Dermis blood vessel endothelial cell (primary cell): ENCODE measurements around the gene CLEC3B. TPM values are rescaled to one million over a fixed set of nuclear protein-coding genes. Genes with fewer than 3 reads are reported as not detected.

Experiments used
- DNase-seq: peaks from one replicate; pipeline ENCODE4 v3.0.0; 2010
- total RNA-seq: library from RNA; depleted of rRNA; stranded (reverse); fragments of >200 nt; gene quantifications from 2 replicates; pipeline ENCODE4 v1.2.3, GENCODE V29; 2014

CLEC3B gene
- total RNA-seq, 1 donor from 2014 or later: 6.3 TPM

DNA sequence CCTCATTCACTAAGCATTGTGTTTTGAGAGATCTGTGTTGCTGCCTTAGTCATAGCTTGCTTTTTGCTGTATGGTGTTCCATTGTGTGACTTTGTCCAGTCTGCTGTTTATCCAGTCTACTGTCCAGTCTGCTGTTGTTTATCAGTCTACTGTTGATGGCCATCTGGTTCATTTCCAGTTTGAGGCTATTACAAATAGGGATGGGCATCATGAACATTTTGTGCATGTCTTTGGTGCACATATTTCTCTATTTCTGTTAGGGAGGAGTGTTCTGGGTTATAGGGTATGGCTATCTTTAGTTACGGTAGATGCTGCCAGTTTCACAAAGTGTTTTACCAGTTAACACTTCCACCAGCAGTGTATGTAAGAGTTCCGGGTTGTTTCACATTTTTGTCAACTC, 22.2 kb upstream of the CLEC3B start:
- peak; percentile 52 for DNase-seq

DNA sequence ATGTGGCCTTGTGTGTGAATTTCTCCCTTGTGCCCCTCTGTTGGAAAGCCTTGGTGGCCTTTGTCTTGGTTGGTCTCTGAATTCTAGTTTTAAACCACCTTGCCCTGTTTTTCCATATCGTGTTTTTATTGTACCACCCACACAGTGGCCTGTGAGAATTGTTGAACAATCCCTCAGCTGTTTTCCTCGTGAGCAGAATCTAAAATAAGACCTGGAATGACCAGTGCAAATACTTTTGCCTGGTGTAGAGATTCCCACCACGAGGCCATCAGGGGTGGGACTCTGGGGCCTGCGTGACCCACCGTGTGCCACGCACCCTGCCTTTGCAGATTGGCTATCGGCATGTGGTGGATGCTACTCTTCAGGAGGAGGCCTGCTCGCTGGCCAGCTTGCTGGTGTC, 19.0 kb upstream of the CLEC3B start:
- DNase-seq: no peak

DNA sequence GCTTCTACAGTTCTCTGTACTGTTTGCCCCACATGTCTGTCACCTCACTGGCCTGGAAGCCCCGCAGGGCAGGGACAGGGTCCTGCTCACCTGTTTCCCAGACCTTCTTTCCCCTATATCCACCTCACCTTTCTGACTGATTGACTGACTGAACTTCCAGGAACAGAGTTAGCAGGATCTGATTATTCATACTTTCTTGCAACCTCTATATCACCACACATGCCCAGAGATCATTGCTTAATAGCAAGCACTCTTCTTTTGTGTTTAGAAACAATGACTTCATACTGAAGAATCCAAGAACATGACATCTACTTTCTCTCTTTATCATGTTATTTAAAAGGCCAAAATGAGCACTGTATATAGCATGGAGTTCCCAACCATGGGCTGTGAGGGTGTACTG, 18.0 kb upstream of the CLEC3B start:
- no peak for DNase-seq

DNA sequence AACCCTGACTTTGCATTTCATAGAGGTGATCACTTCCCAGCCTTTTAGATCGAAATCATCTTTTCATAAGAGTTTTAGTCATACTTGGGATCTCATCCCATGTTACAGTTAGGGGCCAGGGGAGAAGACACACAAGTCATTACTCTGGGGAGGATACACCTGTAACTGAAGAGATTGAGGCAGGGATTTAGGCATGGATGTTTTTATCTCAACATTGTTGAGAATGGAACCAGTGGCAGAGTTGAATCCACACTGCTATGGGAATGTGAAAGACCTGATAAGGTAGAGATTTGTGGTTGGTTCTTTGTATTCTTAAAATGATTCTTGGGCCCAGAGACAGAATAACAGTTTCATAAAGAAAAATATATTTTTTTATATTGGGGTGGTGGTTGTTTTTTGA, 16.2 kb upstream of the CLEC3B start:
- DNase-seq: no peak

DNA sequence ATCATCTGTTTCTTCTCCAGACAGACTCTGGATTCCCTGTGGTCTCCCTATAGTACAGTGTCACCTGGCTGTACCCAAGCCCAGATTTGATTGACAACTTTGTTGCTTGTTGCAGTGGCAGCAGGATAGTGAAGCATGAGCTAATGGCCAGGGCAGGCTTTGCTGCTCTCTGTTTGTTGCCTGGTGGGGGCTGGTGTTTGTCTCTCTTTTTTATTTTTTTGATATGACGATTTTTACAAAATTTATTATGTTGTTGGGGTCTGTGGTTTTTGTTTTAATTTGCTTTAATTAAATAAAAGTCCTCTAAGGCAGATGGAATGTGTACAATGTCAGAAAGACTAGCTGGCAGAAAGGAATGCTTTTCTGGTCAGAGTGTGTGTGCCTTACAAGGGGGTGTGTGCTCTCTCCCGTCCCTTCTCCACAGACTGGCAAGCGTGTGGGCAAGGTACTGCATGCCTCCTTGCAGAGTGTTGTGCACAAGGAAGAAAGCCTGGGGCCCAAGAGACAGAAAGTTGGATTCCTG, 15.2 kb upstream of the CLEC3B start:
- peak; percentile 39 for DNase-seq

DNA sequence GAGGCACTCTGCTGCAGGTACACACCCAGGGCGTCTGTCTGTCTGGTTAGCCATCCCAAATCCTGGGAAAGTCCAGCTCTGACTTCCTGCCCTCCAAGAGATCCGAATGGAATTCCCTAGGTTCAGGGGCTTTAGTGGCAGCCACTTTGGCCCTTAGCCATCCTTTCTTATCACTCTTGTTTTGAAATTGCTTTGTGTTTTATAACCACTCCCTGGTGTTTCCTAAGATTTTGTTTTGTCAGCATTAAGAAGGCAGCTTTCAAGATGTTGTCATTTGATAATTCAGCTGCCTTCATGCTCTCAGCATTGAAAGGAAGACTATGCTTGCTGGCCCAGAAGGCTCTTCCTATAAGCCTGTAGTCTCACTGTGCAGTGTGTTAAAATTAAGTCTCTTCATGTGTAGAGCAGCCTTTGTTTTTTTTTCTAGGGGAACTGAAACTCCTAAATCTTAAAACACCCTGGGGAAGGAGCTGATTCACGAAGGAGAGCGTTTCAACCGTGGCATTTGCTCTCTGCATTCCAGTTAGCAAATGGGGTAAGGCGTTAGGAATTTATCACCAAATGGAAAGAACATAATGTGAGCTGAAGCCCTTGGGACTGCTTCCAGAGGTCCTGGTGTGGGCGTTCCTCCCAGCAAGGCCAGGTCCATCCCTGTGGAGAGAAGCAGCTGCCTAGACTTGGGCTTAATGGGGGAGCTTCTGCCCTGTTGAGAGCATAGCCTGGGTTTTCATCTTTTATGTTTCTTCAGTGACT, 14.2 kb upstream of the CLEC3B start:
- peak; percentile 92 for DNase-seq

DNA sequence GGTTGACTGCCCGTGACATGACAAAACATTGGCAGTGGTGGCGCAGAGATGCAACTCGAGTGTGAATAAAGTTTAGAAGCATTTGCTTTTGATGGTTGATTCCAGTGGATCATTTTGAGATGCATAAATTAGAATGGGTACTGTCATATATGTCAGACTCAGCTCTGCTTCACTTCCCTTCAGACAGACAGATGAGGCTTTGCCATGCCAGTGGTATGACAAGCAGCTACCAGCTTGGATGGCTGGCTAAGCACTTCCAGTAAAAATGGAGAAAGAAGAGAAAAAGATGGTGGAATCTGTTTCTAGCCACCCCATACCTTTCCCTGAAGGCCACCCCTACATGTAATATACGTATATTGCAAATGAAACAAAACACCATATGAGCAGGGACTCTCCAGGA, 13.5 kb upstream of the CLEC3B start:
- DNase-seq: no peak

DNA sequence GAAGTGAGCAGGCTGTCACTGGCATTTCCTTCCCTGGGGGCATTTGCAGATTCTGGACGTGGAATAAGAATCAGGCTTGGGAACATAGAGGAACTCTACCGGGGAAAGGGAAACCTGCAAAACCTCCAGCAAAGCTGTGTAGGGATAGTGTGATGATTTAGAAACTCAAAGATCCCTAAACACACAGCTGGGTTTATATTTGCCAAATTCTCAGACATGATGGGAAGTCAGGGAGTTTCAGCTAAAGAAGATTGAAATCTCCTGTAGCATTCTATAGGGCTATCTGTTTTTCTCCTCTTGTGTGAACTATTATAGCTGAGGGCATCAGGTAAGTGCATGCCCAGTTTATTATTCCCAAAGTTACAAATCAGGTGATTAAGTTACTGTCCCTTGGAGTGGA, 9.2 kb upstream of the CLEC3B start:
- DNase-seq: no peak

DNA sequence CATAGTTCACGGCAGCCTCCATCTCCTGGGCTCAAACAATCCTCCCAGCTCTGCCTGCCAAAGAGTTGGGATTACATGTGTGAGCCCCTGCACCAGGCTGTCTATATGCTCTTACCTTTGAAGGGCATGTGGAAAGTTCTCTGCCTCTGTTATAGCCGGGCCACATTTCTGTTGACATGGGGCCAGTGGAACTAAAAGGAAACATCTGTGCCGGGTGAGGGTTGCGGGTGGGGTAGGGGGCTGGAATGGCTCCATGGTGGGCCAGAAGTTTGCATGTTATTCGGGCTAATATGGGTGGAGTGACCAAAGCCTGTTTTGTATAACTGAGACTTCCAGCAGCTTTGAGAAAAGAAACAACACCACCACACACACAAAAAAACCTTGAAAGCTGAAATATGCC, 8.3 kb upstream of the CLEC3B start:
- DNase-seq: no peak

DNA sequence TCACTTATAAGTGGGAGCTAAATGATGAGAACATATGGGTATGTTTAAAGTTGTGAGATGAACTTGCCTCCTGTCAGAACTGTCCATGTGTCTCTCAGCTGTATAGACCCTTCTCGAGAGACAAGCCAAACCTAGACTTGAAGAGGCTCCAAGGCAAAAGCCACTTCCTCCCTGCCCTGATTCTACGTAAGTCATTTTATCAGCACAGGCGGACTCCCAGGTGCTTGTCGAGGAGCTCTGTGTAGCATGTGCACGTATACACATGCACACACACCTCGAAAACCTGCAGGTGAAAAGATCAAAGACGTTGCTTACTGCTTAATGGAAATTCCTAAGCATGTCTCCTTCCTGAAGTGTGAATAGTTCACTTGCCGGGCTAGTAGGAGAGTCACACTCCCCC, 5.6 kb upstream of the CLEC3B start:
- DNase-seq: no peak

DNA sequence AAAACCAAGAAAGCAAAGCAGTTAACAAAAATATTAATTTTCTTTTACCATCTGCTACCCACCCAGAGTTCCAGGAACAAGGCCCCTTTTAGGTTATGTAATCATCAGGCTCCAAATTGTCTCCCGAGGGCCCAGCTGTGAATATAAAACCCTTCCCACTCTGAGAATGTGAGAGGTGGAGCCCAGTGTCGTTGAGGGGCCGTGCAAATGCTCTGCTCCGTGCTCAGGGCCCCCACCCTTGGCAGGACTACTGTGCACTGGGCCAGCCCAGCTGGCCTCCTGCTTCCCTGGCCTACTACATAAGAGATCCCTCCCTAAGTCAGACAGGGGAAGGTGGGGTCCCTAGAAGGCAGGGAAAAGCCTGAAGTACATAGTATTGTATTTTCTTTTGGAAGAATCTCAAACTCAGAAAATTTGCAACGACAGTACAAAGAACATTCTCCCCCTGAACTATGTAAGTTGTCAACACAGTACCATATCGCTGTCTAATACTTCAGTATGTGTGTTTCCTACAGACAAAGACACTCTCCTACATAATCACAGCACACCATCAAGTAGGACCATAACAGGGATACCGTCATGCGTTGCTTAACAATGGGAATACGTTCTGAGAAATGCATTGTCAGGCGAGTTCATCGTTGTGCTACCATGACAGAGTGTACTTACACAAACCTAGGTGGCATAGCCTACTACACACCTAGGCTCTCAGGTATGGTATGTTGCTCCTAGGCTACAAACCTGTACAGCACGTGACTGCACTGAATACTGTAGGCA, 4.4 kb upstream of the CLEC3B start:
- DNase-seq: no peak

DNA sequence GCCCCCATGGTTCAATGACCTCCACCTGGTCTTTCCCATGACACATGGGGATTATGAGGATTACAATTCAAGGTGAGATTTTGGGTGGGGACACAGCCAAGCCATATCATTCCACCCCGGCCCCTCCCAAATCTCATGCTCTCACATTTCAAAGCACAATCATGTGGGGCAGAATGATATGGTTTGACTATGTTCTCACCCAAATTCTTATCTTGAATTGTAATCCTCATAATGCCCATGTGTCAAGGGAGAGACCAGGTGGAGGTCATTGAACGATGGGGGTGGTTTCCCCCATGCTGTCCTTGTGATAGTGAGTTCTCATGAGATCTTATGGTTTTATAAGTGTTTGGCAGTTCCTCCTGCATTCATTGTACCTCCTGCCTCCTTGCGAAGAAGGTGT, 2.4 kb upstream of the CLEC3B start:
- no peak for DNase-seq

DNA sequence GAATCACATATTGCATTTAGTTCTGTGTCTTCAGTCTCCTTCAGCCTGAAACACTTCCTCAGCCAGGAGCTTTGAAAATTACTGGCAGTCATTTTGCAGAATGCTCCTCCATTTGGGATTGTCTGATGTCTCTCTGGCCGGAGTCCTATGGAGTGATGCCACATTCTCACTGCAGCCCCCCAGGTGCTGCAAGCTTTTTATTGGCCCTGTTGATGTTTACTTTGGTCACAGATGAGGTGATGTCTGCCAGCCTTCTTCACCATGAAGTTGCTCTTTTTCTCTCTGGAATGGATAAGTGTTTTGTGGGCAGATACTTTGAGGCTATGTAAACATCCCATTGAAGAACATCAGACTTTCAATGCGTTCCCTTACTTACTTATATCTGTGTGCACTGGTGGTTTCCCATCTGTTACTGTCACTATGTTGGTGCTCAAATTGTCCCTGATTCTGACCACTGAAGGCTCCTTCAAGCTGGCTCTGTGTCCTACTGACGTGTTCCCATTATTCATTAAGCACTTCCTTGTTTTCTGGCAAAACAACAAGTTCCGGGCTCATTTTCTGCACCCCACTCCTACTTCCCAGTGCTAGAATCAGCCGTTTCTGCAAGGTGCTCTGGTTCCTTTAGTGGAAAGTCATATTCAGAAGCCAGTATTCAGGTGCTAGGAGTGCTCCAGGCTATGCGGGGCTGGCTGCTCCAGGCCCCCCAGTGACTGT, 1.4 kb upstream of the CLEC3B start:
- DNase-seq: peak; percentile 47

DNA sequence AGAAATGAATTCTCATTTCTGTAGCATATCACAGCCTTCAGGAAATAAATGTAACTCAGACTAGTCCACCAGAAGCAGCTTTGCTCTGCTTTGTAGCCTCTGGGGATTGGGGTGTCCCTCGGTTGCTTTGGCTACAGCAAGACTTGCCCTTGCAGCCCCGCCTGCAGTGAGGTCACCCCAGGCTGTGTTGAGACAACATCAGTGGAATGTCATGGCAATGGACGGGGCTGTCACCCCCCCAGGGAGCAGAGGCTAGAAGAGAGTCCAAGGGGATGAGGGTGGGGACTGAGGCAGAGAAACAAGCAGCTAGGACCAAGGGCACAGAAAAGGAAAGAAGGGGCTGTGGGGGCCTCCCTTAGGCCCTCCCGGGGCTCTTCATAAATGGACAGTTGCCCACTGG, 854 bp downstream of the CLEC3B start:
- DNase-seq: peak; percentile 33

DNA sequence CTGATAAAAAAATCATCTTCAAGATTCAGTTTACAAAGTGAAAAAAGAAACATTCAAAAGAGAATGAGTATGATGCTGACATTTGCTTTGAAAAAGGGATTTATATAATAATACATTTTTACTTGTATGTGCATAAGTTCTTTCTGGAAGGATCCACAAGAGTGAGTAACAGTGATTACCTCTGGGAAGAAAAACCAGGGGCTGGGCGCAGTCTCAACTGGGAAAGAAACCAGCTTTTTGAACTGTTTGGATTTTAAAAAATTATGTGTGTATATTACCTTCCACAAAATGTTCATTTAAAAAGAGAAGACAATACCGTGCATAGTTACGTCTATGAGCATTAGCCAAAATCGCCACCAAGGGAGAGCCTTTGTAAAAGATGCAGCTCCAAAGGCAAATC, 1.3 kb downstream of the CLEC3B start:
- DNase-seq: no peak

DNA sequence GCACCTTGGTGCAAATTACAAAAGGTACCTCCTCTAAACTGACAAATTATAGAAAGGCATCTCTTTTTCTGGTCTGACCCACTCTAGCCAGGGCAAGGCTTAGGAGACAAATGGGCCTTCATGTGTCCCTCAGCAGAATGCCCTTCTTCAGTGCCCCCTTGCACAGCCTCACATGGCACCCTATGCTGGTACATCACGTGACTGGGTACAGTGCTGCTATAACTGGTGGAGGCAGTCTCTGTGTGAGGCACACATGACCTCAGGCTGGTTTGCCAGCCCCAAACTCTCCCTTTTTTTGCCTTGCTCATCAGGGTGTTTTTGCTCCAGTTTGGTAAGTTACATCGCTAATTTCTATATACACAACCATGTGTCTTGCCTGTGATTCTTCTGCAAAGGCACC, 3.1 kb downstream of the CLEC3B start:
- no peak for DNase-seq

DNA sequence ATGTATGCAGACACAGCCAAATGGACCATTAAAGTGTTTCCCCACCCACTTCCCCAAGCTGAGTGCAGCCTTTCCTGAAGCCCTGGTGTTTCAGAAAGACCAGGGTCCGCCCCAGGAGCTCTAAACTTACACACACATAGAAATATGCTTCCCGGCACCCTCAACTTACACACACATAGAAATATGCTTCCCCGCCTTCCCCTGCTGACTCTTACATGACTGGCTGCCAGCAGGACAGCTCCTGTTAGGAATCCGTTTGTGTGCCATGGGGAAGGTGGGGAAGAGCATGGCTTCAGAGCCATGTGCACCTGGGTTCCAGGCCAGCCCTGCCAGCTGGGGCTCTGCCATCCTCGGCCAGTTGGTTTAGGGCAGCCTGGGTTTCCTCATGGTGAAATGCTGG, 3.6 kb downstream of the CLEC3B start:
- no peak for DNase-seq

DNA sequence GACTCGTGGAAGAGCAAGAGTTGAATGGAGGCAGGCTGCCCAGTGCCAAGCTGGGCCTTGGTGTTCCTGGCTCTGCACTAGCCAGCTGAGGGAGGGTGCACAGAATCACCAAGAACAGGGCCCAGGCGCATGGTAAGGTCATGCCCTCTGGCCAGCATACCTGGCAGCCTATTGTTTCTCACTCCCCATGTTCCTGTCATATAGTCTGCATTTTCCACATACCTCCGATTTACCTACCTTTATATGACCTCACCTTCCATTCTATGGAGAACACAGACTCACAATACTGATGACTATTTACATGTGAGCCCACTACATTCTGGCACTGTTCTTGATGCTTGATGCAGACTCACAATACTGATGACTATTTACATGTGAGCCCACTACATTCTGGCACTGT, 5.4 kb downstream of the CLEC3B start:
- DNase-seq: no peak

DNA sequence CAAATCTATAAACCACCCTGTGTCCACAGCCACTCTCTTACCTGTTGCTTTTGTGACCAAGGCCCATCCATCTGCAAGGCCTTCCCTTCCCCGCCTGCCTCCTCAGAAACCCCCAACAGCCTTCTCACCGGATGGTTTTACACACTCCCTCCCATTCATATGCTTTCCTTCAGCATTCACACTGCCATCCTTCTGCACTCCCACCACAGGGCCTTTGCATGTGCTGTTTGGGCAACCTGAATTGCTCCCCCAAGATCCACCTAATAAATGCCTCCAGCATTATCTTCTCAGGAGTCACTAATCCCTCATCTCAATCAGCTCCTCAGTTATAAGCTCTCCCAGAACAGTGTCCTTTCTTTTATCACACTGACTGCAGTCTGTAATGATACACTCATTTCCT, 6.0 kb downstream of the CLEC3B start:
- DNase-seq: no peak

DNA sequence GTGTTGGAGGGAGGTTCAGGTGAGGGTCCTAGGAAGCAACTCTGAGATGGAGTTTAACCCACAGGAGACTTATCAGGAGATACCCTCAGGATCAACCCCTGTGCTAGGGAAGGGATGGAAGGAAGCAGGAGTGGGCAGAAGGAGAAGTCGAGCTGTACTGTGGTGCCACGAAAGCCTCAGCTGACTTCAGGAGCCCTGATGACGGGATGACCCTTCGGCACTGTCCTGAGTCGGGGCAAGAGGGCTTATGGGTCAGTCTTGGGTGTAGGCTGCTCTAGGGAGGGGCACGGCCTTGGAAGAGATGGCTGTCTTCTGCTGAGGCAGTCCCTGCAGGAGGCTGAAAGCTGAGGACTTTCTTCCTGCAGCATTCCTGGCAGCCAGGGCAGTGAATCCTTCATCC, 7.7 kb downstream of the CLEC3B start:
- DNase-seq: no peak

DNA sequence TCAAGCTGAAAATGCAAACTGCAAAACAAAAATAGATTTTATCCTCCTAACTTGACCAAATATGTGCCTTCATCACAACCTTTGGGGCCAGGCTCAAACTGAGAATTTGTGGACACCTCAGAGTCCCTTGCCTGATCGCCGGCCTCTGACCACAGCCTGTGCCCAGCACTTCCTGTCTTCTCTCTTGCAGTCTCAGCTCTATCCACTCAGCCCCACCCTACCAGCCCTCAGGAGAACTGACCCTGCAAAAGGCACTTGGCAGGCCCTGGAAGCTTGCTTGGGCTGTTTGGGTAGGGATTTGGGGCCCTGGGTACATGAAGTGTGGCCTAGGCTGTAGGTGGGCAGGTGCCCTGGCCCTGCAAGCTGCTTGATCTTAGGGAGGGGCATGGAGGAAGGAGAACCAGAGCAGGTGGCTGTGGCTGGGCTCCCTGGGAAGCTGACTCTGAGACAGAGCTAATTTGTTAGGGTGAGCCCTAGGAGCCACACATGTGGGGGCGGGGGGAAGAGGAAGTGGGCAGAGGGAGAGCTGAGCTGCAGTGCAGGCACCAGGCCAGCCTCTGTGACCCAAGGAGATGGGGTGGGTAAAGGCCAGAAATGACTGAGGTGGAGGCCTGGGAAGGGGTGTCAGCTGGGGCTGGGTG, 8.6 kb downstream of the CLEC3B start:
- no peak for DNase-seq

DNA sequence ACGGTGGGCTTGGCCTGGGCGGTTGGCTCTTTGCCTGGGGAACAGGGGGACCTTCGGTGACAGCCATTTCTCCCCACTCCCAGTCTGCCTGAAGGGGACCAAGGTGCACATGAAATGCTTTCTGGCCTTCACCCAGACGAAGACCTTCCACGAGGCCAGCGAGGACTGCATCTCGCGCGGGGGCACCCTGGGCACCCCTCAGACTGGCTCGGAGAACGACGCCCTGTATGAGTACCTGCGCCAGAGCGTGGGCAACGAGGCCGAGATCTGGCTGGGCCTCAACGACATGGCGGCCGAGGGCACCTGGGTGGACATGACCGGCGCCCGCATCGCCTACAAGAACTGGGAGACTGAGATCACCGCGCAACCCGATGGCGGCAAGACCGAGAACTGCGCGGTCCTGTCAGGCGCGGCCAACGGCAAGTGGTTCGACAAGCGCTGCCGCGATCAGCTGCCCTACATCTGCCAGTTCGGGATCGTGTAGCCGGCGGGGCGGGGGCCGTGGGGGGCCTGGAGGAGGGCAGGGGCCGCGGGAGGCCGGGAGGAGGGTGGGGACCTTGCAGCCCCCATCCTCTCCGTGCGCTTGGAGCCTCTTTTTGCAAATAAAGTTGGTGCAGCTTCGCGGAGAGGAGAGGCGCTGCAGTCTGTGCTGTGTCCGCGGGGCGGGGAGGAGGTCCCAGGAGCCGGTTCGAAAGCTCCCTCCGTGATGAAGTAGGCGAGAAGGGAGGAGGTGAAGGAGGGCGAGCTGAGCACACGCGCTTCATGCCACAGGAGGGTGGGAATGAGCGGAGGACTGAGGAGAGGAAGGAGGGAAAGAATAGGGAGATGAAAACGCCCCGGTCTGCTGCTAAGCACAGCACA, 9.6 kb downstream of the CLEC3B start:
- DNase-seq: no peak
